GM12873 (cell line): ENCODE data around the gene IFI44L.

ENCODE experiments used
- CTCF ChIP-seq: IDR thresholded peaks from 2 replicates; pipeline ENCODE4 v1.5.1; 2012; ENCODE audit warnings: low read depth, mild to moderate bottlenecking, moderate library complexity, low read length, control low read depth; ENCODE audit not compliant: insufficient read depth; ENCODE audit errors: missing control alignments

The IFI44L gene

DNA sequence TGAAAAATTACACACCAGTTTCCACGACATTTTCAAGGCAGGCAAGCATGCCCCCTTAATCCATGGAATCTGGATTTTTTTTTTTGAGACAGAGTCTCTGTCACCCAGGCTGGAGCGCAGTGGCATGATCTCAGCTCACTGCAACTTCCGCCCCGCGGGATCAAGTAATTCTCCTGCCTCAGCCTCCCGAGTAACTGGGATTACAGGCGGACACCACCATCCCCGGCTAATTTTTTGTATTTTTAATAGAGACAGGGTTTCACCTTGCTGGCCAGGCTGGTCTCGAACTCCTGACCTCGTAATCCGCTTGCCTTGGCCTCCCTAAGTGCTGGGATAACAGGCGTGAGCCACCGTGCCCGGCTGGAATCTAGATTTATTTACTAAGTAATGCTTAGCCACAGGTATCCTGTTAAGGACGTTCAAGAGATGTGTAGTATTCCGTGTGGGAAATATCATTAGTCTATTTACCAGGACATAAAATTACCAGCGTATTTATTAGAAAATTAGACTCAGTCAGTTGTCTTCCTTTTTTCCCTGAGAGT, 31.8 kb downstream of the IFI44L start:
- TF ChIP-seq CTCF: no peak

- TF ChIP-seq CTCF: no peak
Observed at GRCh38 chr1:78658901-78659300, 38.7 kb downstream of the IFI44L start.

GRCh38 chr1:78663923-78664322, 43.7 kb downstream of the IFI44L start:
- TF ChIP-seq CTCF: no peak

DNA sequence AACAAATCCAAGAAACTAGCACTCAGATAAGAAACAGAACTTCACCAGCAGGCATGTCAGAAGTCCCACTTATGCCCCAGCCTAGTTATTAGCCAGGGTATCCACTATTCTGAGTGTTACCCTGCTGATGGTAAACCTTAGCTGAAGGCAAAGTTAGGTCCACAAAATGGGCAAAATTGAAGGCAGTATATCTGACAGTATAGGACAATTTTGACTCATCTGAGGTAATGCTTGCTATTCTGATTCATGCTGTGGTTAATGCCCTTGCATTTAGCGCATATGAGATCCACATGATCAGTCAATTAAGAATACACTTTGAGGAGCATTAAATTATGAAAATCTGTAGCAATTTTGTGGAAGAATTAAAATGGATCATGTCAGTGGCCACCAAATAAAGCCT, 44.5 kb downstream of the IFI44L start:
- no peak for TF ChIP-seq CTCF

DNA sequence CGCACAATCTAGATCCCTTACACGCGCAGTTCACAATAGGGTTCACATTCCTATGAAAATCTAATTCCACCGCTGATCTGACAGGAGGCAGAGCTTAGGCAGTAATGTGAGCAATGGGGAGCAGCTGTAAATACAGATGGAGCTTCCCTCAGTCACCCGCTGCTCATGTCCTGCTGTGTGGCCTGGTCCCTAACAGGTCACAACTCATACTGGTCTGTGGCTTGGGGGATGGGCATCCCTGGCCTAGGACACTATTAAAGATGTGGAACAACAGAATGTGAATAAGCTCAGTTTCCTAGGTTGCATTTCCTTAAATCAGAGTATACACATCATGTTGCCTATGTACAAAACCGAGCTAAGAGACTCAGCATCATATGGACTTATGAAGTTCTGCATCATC, 45.6 kb downstream of the IFI44L start:
- no peak for TF ChIP-seq CTCF

GRCh38 chr1:78667939-78668338, 47.7 kb downstream of the IFI44L start:
- TF ChIP-seq CTCF: no peak

- no peak for TF ChIP-seq CTCF
Observed at GRCh38 chr1:78668427-78668826, 48.2 kb downstream of the IFI44L start.
